ENCODE data around the gene NEDD1. TPM values are rescaled to one million over a fixed set of nuclear protein-coding genes. Genes with fewer than 3 reads are reported as not detected.

Gene NEDD1
- total and polyA plus RNA-seq, 4 donors = 4.9 to 34.1 (median 10.3) TPM

- TF ChIP-seq CTCF (IDR thresholded peaks at IDR 0.05; ENCODE audit: control extremely low read depth, extremely low read depth) = no peak
- no peak for DNase-seq
- Histone ChIP-seq H3K27me3 (ENCODE audit: control insufficient read depth in 3 of 3, insufficient read depth in 3 of 3, low read length in 2 of 3) (no peaks in the 10 kb centered on the region), H3K9me3 (ENCODE audit: control insufficient read depth in 4 of 4, insufficient read depth in 3 of 4, low read length in 3 of 4) (peaks cover 0 to 3% (median 0%) of the 10 kb centered on the region in 4 donors), H3K9ac (ENCODE audit: insufficient read depth in 1 of 2, low read length in 2 of 2) (no peak overlapping the region), H3K36me3 (ENCODE audit: control insufficient read depth in 4 of 4, insufficient read depth in 4 of 4, low read length in 4 of 4) (no peaks in the 10 kb centered on the region), H3K4me3 (no peak overlapping the region), H3K4me1 (ENCODE audit: control insufficient read depth in 5 of 5, insufficient read depth in 5 of 5, low read length in 5 of 5) (no peaks in the 10 kb centered on the region), H3K27ac (ENCODE audit: low read depth in 1 of 2, low read length in 1 of 2) (no peak overlapping the region)
- WGBS, 2 donors = 65 to 74% methylated on average over 1 of the region's 1 CpG
- no peak for ATAC-seq (ENCODE audit: insufficient read depth, low FRiP score)
Measured at GRCh38 chr12:96878704-96879103, 28.4 kb upstream of the NEDD1 start.

DNA sequence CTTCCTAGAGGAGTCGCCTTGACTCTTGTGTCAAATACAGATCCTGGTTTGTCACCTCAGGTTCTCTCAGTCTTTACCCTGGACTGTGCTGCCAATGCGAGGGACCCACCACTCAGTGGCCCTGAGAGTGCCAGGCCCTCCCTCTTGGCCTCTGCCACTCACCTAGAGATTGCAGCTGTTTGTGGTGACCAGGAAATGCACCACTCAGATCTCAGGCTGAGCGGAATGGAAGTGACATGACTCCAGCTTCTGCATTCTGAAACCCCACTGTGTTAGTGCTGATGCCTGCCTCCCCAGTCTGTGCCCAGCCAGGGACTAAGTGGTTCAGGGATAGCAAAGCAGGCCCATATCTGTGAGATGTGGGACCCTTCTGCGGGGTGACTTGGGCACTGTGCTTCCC is 27.8 kb upstream of the NEDD1 start:
- no peak for ATAC-seq (ENCODE audit: insufficient read depth, low FRiP score)
- no peaks in the 10 kb centered on the region for H3K36me3 ChIP-seq (ENCODE audit: control insufficient read depth in 4 of 4, insufficient read depth in 4 of 4, low read length in 4 of 4)

DNA sequence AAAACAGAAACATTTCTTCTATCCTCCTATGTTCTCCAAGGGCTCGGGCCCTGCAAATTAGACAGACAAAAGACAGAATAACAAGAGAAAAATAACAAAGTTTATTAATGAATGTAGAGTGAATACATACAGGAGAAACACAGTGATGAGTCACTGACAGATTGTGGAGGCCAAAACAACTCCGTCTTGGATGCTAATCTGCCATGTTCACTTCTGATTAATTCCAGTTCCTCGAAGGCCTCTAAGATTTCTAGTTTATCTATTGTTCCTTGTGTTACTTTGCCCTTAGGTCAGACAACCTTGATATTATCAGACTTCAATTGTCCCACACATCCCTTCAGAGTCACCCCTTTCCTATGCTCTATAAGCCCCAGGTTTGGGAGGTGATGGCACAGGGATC is 26.8 kb upstream of the NEDD1 start:
- no peaks in the 10 kb centered on the region for H3K36me3 ChIP-seq (ENCODE audit: control insufficient read depth in 4 of 4, insufficient read depth in 4 of 4, low read length in 4 of 4)
- no peak overlapping the region for H3K4me3 ChIP-seq
- no peak for DNase-seq
- H3K27ac ChIP-seq (ENCODE audit: low read depth in 1 of 2, low read length in 1 of 2) = no peak overlapping the region
- ATAC-seq (ENCODE audit: insufficient read depth, low FRiP score) = no peak
- H3K9me3 ChIP-seq (ENCODE audit: control insufficient read depth in 4 of 4, insufficient read depth in 3 of 4, low read length in 3 of 4) = peaks cover 0 to 3% (median 0%) of the 10 kb centered on the region in 4 donors
- no peak overlapping the region for H3K9ac ChIP-seq (ENCODE audit: insufficient read depth in 1 of 2, low read length in 2 of 2)
- H3K4me1 ChIP-seq (ENCODE audit: control insufficient read depth in 5 of 5, insufficient read depth in 5 of 5, low read length in 5 of 5) = no peaks in the 10 kb centered on the region
- WGBS, 2 donors = 89 to 95% methylated on average over 3 of the region's 3 CpGs
- no peaks in the 10 kb centered on the region for H3K27me3 ChIP-seq (ENCODE audit: control insufficient read depth in 3 of 3, insufficient read depth in 3 of 3, low read length in 2 of 3)
- no peak for TF ChIP-seq CTCF (IDR thresholded peaks at IDR 0.05; ENCODE audit: control extremely low read depth, extremely low read depth)

More for the DNA sequence above, 27.8 kb upstream of the NEDD1 start:
- Histone ChIP-seq H3K9me3 (ENCODE audit: control insufficient read depth in 4 of 4, insufficient read depth in 3 of 4, low read length in 3 of 4) (peaks cover 0 to 3% (median 0%) of the 10 kb centered on the region in 4 donors), H3K4me3 (no peak overlapping the region), H3K9ac (ENCODE audit: insufficient read depth in 1 of 2, low read length in 2 of 2) (no peak overlapping the region), H3K4me1 (ENCODE audit: control insufficient read depth in 5 of 5, insufficient read depth in 5 of 5, low read length in 5 of 5) (no peaks in the 10 kb centered on the region), H3K27ac (ENCODE audit: low read depth in 1 of 2, low read length in 1 of 2) (no peak overlapping the region), H3K27me3 (ENCODE audit: control insufficient read depth in 3 of 3, insufficient read depth in 3 of 3, low read length in 2 of 3) (no peaks in the 10 kb centered on the region)
- no peak for DNase-seq
- no peak for TF ChIP-seq CTCF (IDR thresholded peaks at IDR 0.05; ENCODE audit: control extremely low read depth, extremely low read depth)
- WGBS, 2 donors = 76 to 78% methylated on average over 4 of the region's 4 CpGs

DNA sequence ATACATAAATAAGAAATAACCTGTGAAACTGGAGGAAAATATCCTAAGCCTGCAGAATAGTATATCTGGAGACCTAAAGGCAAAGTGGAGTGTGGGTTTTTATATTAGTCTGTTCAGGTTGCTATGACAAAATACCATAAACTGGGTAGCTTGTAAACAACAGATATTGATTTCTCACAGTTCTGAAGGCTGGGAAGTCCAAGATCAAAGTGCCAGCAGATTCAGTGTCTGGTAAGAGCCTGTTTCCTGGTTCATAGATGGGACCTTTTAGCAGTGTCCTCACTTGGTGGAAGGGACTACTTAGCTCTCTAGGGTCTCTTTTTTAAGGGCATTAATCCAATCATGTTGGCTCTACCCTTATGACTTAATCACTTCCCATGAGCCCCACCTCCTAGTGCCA is 25.4 kb upstream of the NEDD1 start:
- no peak for ATAC-seq (ENCODE audit: insufficient read depth, low FRiP score)
- Histone ChIP-seq H3K27me3 (ENCODE audit: control insufficient read depth in 3 of 3, insufficient read depth in 3 of 3, low read length in 2 of 3) (no peaks in the 10 kb centered on the region), H3K4me1 (ENCODE audit: control insufficient read depth in 5 of 5, insufficient read depth in 5 of 5, low read length in 5 of 5) (no peaks in the 10 kb centered on the region), H3K27ac (ENCODE audit: low read depth in 1 of 2, low read length in 1 of 2) (no peak overlapping the region), H3K9ac (ENCODE audit: insufficient read depth in 1 of 2, low read length in 2 of 2) (no peak overlapping the region), H3K36me3 (ENCODE audit: control insufficient read depth in 4 of 4, insufficient read depth in 4 of 4, low read length in 4 of 4) (no peaks in the 10 kb centered on the region), H3K9me3 (ENCODE audit: control insufficient read depth in 4 of 4, insufficient read depth in 3 of 4, low read length in 3 of 4) (peaks cover 0 to 3% (median 0%) of the 10 kb centered on the region in 4 donors), H3K4me3 (no peak overlapping the region)
- TF ChIP-seq CTCF (IDR thresholded peaks at IDR 0.05; ENCODE audit: control extremely low read depth, extremely low read depth) = no peak
- DNase-seq = no peak

All from lung (tissue), 12 donors.